NCI-H146 treated with DMSO at 0.1 percent for 48 hours (cell line): Measurements from ENCODE around the gene PIGR.

ENCODE experiments used
- DNase-seq: peaks from one replicate; lab custom pipeline; 2025; ENCODE audit not compliant: unreplicated experiment; lab: John Stamatoyannopoulos, UW

Gene PIGR

GRCh38 chr1:206911064-206911663, 35.1 kb downstream of the PIGR start:
- DNase-seq: no peak

GRCh38 chr1:206909883-206910318, 36.4 kb downstream of the PIGR start:
- no peak for DNase-seq

- DNase-seq: peak; percentile 59
Measured at GRCh38 chr1:206909161-206909882, 36.9 kb downstream of the PIGR start.

- no peak for DNase-seq
Measured at GRCh38 chr1:206908038-206908437, 38.2 kb downstream of the PIGR start.

- no peak for DNase-seq
Measured at GRCh38 chr1:206907304-206907991, 38.8 kb downstream of the PIGR start.

GRCh38 chr1:206905295-206906164, 40.7 kb downstream of the PIGR start:
- no peak for DNase-seq

GRCh38 chr1:206904423-206905142, 41.7 kb downstream of the PIGR start:
- DNase-seq: no peak

- DNase-seq: no peak
Measured at GRCh38 chr1:206903687-206904086, 42.6 kb downstream of the PIGR start.

GRCh38 chr1:206902702-206903101, 43.6 kb downstream of the PIGR start:
- DNase-seq: no peak

GRCh38 chr1:206901944-206902343, 44.3 kb downstream of the PIGR start:
- DNase-seq: no peak

- no peak for DNase-seq
Measured at GRCh38 chr1:206900149-206900548, 46.1 kb downstream of the PIGR start.

- no peak for DNase-seq
Measured at GRCh38 chr1:206899717-206900116, 46.5 kb downstream of the PIGR start.

GRCh38 chr1:206898915-206899431, 47.3 kb downstream of the PIGR start:
- no peak for DNase-seq

- DNase-seq: no peak
Measured at GRCh38 chr1:206898089-206898914, 48.0 kb downstream of the PIGR start.

- DNase-seq: no peak
Measured at GRCh38 chr1:206897175-206897574, 49.1 kb downstream of the PIGR start, which contains the start of gene IL24. TSS of gene IL24 (plus strand) at chr1:206897443. CDS start at chr1:206897833, 390 bp downstream.

- DNase-seq: no peak
Measured at GRCh38 chr1:206896261-206896660, 50.0 kb downstream of the PIGR start.

GRCh38 chr1:206895837-206896242, 50.4 kb downstream of the PIGR start:
- peak; percentile 87 for DNase-seq

- DNase-seq: peak; percentile 96
Measured at GRCh38 chr1:206895325-206895724, 50.9 kb downstream of the PIGR start.

- no peak for DNase-seq
Measured at GRCh38 chr1:206893380-206893779, 52.9 kb downstream of the PIGR start.
